Right lobe of liver (tissue), 4 donors: ENCODE measurements around the gene PIP5K1B.

Source experiments
- POLR2A ChIP-seq: fragments of 450-650 bp; IDR thresholded peaks from one replicate; pipeline ENCODE4 v1.6.1; 2017; ENCODE audit warnings: antibody characterized with exemption, mild to moderate bottlenecking
- TF ChIP-seq, protein P1 (sequence below), 4 donors: fragments of 200-600 bp in 3 of 4; fragments of 450-650 bp in 1 of 4; IDR thresholded peaks; one replicate each; pipeline versions ENCODE4 v1.5.1 to v1.8.0; 2016 to 2022; ENCODE audit warnings: antibody characterized with exemption in 4 of 4, mild to moderate bottlenecking in 2 of 4
- donor health status: DM: no; HTN: no; CAD: no.
- donor health status: DM: no; HTN: no; CAD: no.
- donor health status: DM: no; HTN: yes; CAD: no.

DNA sequence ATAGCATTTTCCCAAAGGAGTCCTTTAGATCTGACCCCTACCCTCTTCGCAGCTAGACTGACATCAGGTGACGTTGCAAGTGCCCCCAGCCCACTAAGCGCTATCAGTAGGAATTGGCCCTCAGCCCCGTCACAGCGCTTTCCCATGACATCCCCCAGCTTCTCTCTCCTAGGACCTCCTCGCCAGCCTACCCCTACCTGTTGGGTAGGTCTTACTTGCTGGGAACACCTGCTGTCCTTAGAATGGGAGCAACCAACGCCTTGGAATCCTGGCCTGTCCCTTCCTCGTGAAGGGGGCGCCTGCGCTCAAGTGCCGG is 584 bp upstream of the PIP5K1B start:
- TF ChIP-seq, protein P1, sequence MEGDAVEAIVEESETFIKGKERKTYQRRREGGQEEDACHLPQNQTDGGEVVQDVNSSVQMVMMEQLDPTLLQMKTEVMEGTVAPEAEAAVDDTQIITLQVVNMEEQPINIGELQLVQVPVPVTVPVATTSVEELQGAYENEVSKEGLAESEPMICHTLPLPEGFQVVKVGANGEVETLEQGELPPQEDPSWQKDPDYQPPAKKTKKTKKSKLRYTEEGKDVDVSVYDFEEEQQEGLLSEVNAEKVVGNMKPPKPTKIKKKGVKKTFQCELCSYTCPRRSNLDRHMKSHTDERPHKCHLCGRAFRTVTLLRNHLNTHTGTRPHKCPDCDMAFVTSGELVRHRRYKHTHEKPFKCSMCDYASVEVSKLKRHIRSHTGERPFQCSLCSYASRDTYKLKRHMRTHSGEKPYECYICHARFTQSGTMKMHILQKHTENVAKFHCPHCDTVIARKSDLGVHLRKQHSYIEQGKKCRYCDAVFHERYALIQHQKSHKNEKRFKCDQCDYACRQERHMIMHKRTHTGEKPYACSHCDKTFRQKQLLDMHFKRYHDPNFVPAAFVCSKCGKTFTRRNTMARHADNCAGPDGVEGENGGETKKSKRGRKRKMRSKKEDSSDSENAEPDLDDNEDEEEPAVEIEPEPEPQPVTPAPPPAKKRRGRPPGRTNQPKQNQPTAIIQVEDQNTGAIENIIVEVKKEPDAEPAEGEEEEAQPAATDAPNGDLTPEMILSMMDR (IDR thresholded peaks at IDR 0.05) = no peak
- TF ChIP-seq POLR2A = no peak
